Measurements from ENCODE around the gene ELF5. TPM values are rescaled to one million over a fixed set of nuclear protein-coding genes. Genes with fewer than 3 reads are reported as not detected.

ELF5 gene
- total RNA-seq, 1 donor from 2014 or later = not detected

- Histone ChIP-seq H3K4me1 (no peaks in the 10 kb centered on the region), H3K27ac (no peak overlapping the region), H3K9me3 (no peaks in the 10 kb centered on the region), H3K36me3 (no peaks in the 10 kb centered on the region), H3K4me3 (no peak overlapping the region), H3K27me3 (no peaks in the 10 kb centered on the region)
- TF ChIP-seq POLR2AphosphoS5 (IDR thresholded peaks at IDR 0.05; ENCODE audit: insufficient read depth in 1 of 2, low read depth in 1 of 2) (no peak), POLR2A (IDR thresholded peaks at IDR 0.05) (no peak), CTCF (IDR thresholded peaks at IDR 0.05) (no peak)
- intact Hi-C loops (cut with DNase I) = no loop called here
- DNase-seq (ENCODE audit: extremely low spot score in 2 of 2) = no peak
Measured at GRCh38 chr11:34495724-34496377, 17.7 kb downstream of the ELF5 start.

- DNase-seq (ENCODE audit: extremely low spot score in 2 of 2) = no peak
- H3K27ac ChIP-seq = no peak overlapping the region
- no peaks in the 10 kb centered on the region for H3K27me3 ChIP-seq
- no peaks in the 10 kb centered on the region for H3K9me3 ChIP-seq
- intact Hi-C loops (cut with DNase I) = no loop called here
- H3K36me3 ChIP-seq = no peaks in the 10 kb centered on the region
- TF ChIP-seq CTCF (IDR thresholded peaks at IDR 0.05) (no peak), POLR2AphosphoS5 (IDR thresholded peaks at IDR 0.05; ENCODE audit: insufficient read depth in 1 of 2, low read depth in 1 of 2) (no peak), POLR2A (IDR thresholded peaks at IDR 0.05) (no peak)
- H3K4me3 ChIP-seq = no peak overlapping the region
- no peaks in the 10 kb centered on the region for H3K4me1 ChIP-seq
Measured at GRCh38 chr11:34495239-34495723, 18.3 kb downstream of the ELF5 start.

GRCh38 chr11:34493926-34494595, 19.5 kb downstream of the ELF5 start:
- Histone ChIP-seq H3K27ac (no peak overlapping the region), H3K36me3 (no peaks in the 10 kb centered on the region), H3K27me3 (no peaks in the 10 kb centered on the region), H3K4me3 (no peak overlapping the region), H3K4me1 (no peaks in the 10 kb centered on the region), H3K9me3 (no peaks in the 10 kb centered on the region)
- intact Hi-C loops (cut with DNase I) = no loop called here
- TF ChIP-seq CTCF (IDR thresholded peaks at IDR 0.05) = no peak
- TF ChIP-seq POLR2AphosphoS5 (IDR thresholded peaks at IDR 0.05; ENCODE audit: insufficient read depth in 1 of 2, low read depth in 1 of 2) = no peak
- TF ChIP-seq POLR2A (IDR thresholded peaks at IDR 0.05) = no peak
- no peak for DNase-seq (ENCODE audit: extremely low spot score in 2 of 2)

GRCh38 chr11:34493468-34493867, 20.1 kb downstream of the ELF5 start:
- Histone ChIP-seq H3K27ac (no peak overlapping the region), H3K9me3 (no peaks in the 10 kb centered on the region), H3K4me1 (no peaks in the 10 kb centered on the region), H3K4me3 (no peak overlapping the region), H3K27me3 (no peaks in the 10 kb centered on the region), H3K36me3 (no peaks in the 10 kb centered on the region)
- intact Hi-C loops (cut with DNase I) = no loop called here
- no peak for DNase-seq (ENCODE audit: extremely low spot score in 2 of 2)
- TF ChIP-seq CTCF (IDR thresholded peaks at IDR 0.05) (no peak), POLR2A (IDR thresholded peaks at IDR 0.05) (no peak), POLR2AphosphoS5 (IDR thresholded peaks at IDR 0.05; ENCODE audit: insufficient read depth in 1 of 2, low read depth in 1 of 2) (no peak)
